H9 (cell line): ENCODE data around the gene LHFPL2. TPM values are rescaled to one million over a fixed set of nuclear protein-coding genes. Genes with fewer than 3 reads are reported as not detected.

Experiments used
- DNase-seq: peaks from one replicate; pipeline ENCODE4 v3.0.0-alpha.2; 2017
- H2AFZ ChIP-seq: one replicate; pipeline ENCODE4 v1.6.1; 2013; ENCODE audit warnings: mild to moderate bottlenecking, low read length, control low read depth, moderate library complexity
- H2AK5ac ChIP-seq: 2 replicates; pipeline ENCODE4 v1.6.1; 2013; ENCODE audit warnings: low read length, control low read depth, mixed read lengths; ENCODE audit not compliant: insufficient read length
- H2BK120ac ChIP-seq: one replicate; pipeline ENCODE4 v1.6.1; 2013; ENCODE audit warnings: low read depth, mild to moderate bottlenecking, low read length, control low read depth, inconsistent platforms; ENCODE audit not compliant: poor library complexity, severe bottlenecking
- H2BK12ac ChIP-seq: 2 replicates; pipeline ENCODE4 v1.6.1; 2013; ENCODE audit warnings: low read length, control low read depth, mixed read lengths, low read depth; ENCODE audit not compliant: insufficient read length
- H2BK15ac ChIP-seq: 2 replicates; pipeline ENCODE4 v1.6.1; 2013; ENCODE audit warnings: low read depth, low read length, control low read depth
- H2BK20ac ChIP-seq: one replicate; pipeline ENCODE4 v1.6.1; 2013; ENCODE audit warnings: low read depth, mild to moderate bottlenecking, low read length, control low read depth, inconsistent platforms; ENCODE audit not compliant: poor library complexity, severe bottlenecking
- H2BK5ac ChIP-seq: 2 replicates; pipeline ENCODE4 v1.6.1; 2013; ENCODE audit warnings: low read length, control low read depth, mixed read lengths; ENCODE audit not compliant: insufficient read length
- H3K14ac ChIP-seq: 2 replicates; pipeline ENCODE4 v1.6.1; 2013; ENCODE audit warnings: low read length, control low read depth; ENCODE audit not compliant: insufficient read depth
- H3K18ac ChIP-seq: 2 replicates; pipeline ENCODE4 v1.6.1; 2013; ENCODE audit warnings: low read depth, mild to moderate bottlenecking, mixed read lengths, low read length, control low read depth; ENCODE audit not compliant: insufficient read length
- H3K23ac ChIP-seq: 2 replicates; pipeline ENCODE4 v1.6.1; 2013; ENCODE audit warnings: low read length, control low read depth, mixed read lengths, low read depth; ENCODE audit not compliant: insufficient read length
- H3K23me2 ChIP-seq: 2 replicates; pipeline ENCODE4 v1.6.1; 2013; ENCODE audit warnings: low read depth, mild to moderate bottlenecking, mixed read lengths, low read length, control low read depth; ENCODE audit not compliant: insufficient read length, poor library complexity, severe bottlenecking
- H3K27ac ChIP-seq: 2 replicates; pipeline ENCODE4 v1.5.1; 2013; ENCODE audit warnings: low read length, control low read depth, mixed read lengths, low read depth; ENCODE audit not compliant: insufficient read length
- H3K27me3 ChIP-seq: 2 replicates; pipeline ENCODE4 v1.6.1; 2013; ENCODE audit warnings: low read length, control low read depth, inconsistent platforms; ENCODE audit not compliant: insufficient read depth
- H3K4ac ChIP-seq: 2 replicates; pipeline ENCODE4 v1.6.1; 2013; ENCODE audit warnings: low read depth, mild to moderate bottlenecking, control low read depth, inconsistent platforms, low read length, moderate library complexity
- H3K4me1 ChIP-seq: 2 replicates; pipeline ENCODE4 v1.6.1; 2013; ENCODE audit warnings: low read length, control low read depth, inconsistent platforms; ENCODE audit not compliant: insufficient read depth
- H3K4me2 ChIP-seq: 2 replicates; pipeline ENCODE4 v1.6.1; 2013; ENCODE audit warnings: low read length, control low read depth, mixed read lengths; ENCODE audit not compliant: insufficient read length, insufficient read depth
- H3K56ac ChIP-seq: 2 replicates; pipeline ENCODE4 v1.6.1; 2013; ENCODE audit warnings: low read depth, mild to moderate bottlenecking, mixed read lengths, low read length, control low read depth; ENCODE audit not compliant: insufficient read length
- H3K79me1 ChIP-seq: 2 replicates; pipeline ENCODE4 v1.6.1; 2013; ENCODE audit warnings: low read depth, mild to moderate bottlenecking, moderate library complexity, low read length, control low read depth, inconsistent platforms; ENCODE audit not compliant: insufficient read depth, poor library complexity, severe bottlenecking
- H3K79me2 ChIP-seq: 2 replicates; pipeline ENCODE4 v1.6.1; 2013; ENCODE audit warnings: low read length, control low read depth, inconsistent platforms; ENCODE audit not compliant: insufficient read depth
- H3K9ac ChIP-seq: 2 replicates; pipeline ENCODE4 v1.6.1; 2013; ENCODE audit warnings: low read length, control low read depth, mixed read lengths; ENCODE audit not compliant: insufficient read length; ENCODE audit errors: extremely low read depth
- H3K9me3 ChIP-seq: one replicate; pipeline ENCODE4 v1.6.1; 2013; ENCODE audit warnings: low read depth, low read length, inconsistent platforms; ENCODE audit not compliant: control insufficient read depth
- H3T11ph ChIP-seq: one replicate; pipeline ENCODE4 v1.6.1; 2013; ENCODE audit warnings: mild to moderate bottlenecking, low read length, control low read depth, inconsistent platforms
- H4K20me1 ChIP-seq: one replicate; pipeline ENCODE4 v1.6.1; 2013; ENCODE audit not compliant: control insufficient read depth, insufficient read length, insufficient read depth
- H4K5ac ChIP-seq: 2 replicates; pipeline ENCODE4 v1.6.1; 2013; ENCODE audit warnings: low read depth, mild to moderate bottlenecking, mixed read lengths, low read length, control low read depth; ENCODE audit not compliant: insufficient read length
- H4K8ac ChIP-seq: replicated peaks from 2 replicates; pipeline ENCODE4 v1.6.1; 2013; ENCODE audit warnings: low read length, control low read depth, mixed read lengths, low read depth; ENCODE audit not compliant: insufficient read length
- H4K91ac ChIP-seq: 2 replicates; pipeline ENCODE4 v1.6.1; 2013; ENCODE audit warnings: low read depth, mild to moderate bottlenecking, moderate library complexity, mixed read lengths, low read length, control low read depth; ENCODE audit not compliant: insufficient read length
- H3K27ac Mint-ChIP-seq, 3 experiments: 2 replicates in 2 of 3; 3 replicates in 1 of 3; pipeline ENCODE4 v1.8.0; 2020 to 2021; ENCODE audit warnings: mixed read lengths in 3 of 3, mild to moderate bottlenecking in 1 of 3, moderate library complexity in 1 of 3
- H3K27me3 Mint-ChIP-seq: 2 replicates; pipeline ENCODE4 v1.8.0; 2021; ENCODE audit warnings: low read depth, mild to moderate bottlenecking, moderate library complexity, mixed read lengths
- H3K36me3 Mint-ChIP-seq, 3 experiments: 2 replicates in 2 of 3; 3 replicates in 1 of 3; pipeline ENCODE4 v1.8.0; 2020 to 2021; ENCODE audit warnings: low read depth in 3 of 3, mixed read lengths in 3 of 3; ENCODE audit not compliant: insufficient read depth in 1 of 3
- H3K4me1 Mint-ChIP-seq, 2 experiments: 2 replicates each; pipeline ENCODE4 v1.8.0; 2020; ENCODE audit warnings: mixed read lengths in 2 of 2
- H3K4me3 Mint-ChIP-seq, 2 experiments: 2 replicates in 1 of 2; 3 replicates in 1 of 2; pipeline ENCODE4 v1.8.0; 2020 to 2021; ENCODE audit warnings: mild to moderate bottlenecking in 2 of 2, mixed read lengths in 2 of 2, moderate library complexity in 1 of 2
- H3K9me3 Mint-ChIP-seq, 2 experiments: 2 replicates in 1 of 2; 3 replicates in 1 of 2; pipeline ENCODE4 v1.8.0; 2020; ENCODE audit warnings: mild to moderate bottlenecking in 2 of 2, mixed read lengths in 2 of 2, moderate library complexity in 1 of 2
- WGBS: extraction: QIAGEN DNeasy Blood & Tissue Kit; methylation state at CpG from one replicate; pipeline ENCODE4 v1.1.7; 2013; ENCODE audit warnings: missing lambda C conversion rate, low lambda C conversion rate, mixed read lengths; ENCODE audit not compliant: insufficient read length; ENCODE audit errors: extremely low coverage; 5-methylcytosine and 5-hydroxymethylcytosine counted together
- total RNA-seq: library from RNA; stranded (reverse); gene quantifications from 2 replicates; pipeline ENCODE4 v1.2.1, GENCODE V29; 2021
- TF ChIP-seq, protein P1 (sequence below): fragments of 200-600 bp; sonication (generic); conservative IDR thresholded peaks from 3 replicates; pipeline ENCODE4 v1.8.0; 2021; ENCODE audit warnings: antibody characterized with exemption, mild to moderate bottlenecking

LHFPL2 gene
- total RNA-seq, 1 experiment from 2014 or later, result 26.3 TPM

DNA sequence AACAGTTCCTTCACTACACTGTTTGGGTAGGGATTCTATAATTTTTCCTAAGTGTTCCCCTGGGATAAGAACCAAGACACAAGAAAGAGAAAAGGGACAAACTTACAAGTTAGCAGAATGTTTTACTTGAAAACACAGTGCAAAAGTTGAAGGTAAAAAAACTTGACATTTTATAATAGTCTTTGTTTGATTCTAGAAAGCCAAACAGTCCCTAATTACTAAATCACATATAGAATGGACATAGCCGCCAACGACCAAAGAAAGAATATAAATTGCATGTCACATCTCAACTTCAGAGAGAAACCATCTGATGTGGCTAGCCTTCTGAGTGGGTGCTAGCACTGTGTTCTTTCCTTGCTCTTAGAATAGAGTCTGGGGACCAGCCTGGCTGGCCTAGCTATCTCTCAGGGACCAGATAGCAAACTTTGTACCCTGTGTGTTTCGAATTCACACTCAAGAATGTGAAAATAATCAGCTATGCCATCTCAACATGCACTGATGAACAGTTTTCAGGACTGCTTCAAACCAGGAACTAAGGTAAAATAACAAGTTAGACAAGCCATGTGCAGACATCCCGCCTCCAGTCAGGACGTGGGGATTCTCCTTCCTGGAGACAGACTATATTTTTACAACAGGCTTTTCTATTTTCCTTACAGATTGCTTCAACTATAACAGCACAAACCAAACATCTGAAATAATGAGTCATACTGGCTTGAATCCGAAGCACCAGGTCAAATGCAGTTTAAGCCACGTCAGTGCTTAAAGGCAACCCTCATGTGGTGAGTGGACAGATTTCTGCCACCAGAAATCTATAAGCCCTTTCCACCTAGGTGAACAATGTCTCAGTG is 53.7 kb downstream of the LHFPL2 start:
- Histone ChIP-seq H3K23ac (no peak overlapping the region), H2BK12ac (no peak overlapping the region), H3K9me3 (no peaks in the 10 kb centered on the region), H3K27ac (no peak overlapping the region), H4K5ac (no peak overlapping the region), H2BK5ac (no peak overlapping the region), H3K27me3 (no peaks in the 10 kb centered on the region), H2BK20ac (no peak overlapping the region), H2BK120ac (no peak overlapping the region), H3K14ac (no peak overlapping the region), H3K4me2 (no peak overlapping the region), H3T11ph (no peak overlapping the region), H3K56ac (no peak overlapping the region), H2AK5ac (no peak overlapping the region), H4K8ac (no peak overlapping the region), H3K79me2 (peaks cover 8% of the 10 kb centered on the region; the same call in 1 of the 2 replicates), H3K18ac (no peak overlapping the region), H2AFZ (no peak overlapping the region), H3K23me2 (no peaks in the 10 kb centered on the region), H3K79me1 (peaks cover 11% of the 10 kb centered on the region), H4K20me1 (no peaks in the 10 kb centered on the region), H3K4ac (no peak overlapping the region), H4K91ac (no peak overlapping the region), H2BK15ac (no peak overlapping the region), H3K4me1 (peaks cover 16% of the 10 kb centered on the region; the same call in 1 of the 2 replicates), H3K9ac (no peak overlapping the region)
- H3K9me3 Mint-ChIP-seq, result no peaks in the 10 kb centered on the region
- DNase-seq, result no peak
- no CpG with 5 or more reads among the region's 7 CpGs for WGBS
- peaks cover 4 to 20% (median 7%) of the 10 kb centered on the region in 3 experiments; a peak in 5 of 7 replicates for H3K36me3 Mint-ChIP-seq
- H3K27ac Mint-ChIP-seq, result no peak overlapping the region
- no peaks in the 10 kb centered on the region for H3K27me3 Mint-ChIP-seq
- peaks cover 50 to 54% of the 10 kb centered on the region in 2 experiments for H3K4me1 Mint-ChIP-seq
- TF ChIP-seq, protein P1, sequence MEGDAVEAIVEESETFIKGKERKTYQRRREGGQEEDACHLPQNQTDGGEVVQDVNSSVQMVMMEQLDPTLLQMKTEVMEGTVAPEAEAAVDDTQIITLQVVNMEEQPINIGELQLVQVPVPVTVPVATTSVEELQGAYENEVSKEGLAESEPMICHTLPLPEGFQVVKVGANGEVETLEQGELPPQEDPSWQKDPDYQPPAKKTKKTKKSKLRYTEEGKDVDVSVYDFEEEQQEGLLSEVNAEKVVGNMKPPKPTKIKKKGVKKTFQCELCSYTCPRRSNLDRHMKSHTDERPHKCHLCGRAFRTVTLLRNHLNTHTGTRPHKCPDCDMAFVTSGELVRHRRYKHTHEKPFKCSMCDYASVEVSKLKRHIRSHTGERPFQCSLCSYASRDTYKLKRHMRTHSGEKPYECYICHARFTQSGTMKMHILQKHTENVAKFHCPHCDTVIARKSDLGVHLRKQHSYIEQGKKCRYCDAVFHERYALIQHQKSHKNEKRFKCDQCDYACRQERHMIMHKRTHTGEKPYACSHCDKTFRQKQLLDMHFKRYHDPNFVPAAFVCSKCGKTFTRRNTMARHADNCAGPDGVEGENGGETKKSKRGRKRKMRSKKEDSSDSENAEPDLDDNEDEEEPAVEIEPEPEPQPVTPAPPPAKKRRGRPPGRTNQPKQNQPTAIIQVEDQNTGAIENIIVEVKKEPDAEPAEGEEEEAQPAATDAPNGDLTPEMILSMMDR, result no peak
- H3K4me3 Mint-ChIP-seq, result no peak overlapping the region
